ENCODE measurements around the gene GCNT1.
A peak's percentile ranks its signal among the peaks of the same experiment; 100 is the strongest.
"Not testable (repeated sequence)": the region's sequence is repeated elsewhere in the genome, so short reads cannot be mapped to it uniquely, and the experiment has no call there.

GCNT1 gene

DNA sequence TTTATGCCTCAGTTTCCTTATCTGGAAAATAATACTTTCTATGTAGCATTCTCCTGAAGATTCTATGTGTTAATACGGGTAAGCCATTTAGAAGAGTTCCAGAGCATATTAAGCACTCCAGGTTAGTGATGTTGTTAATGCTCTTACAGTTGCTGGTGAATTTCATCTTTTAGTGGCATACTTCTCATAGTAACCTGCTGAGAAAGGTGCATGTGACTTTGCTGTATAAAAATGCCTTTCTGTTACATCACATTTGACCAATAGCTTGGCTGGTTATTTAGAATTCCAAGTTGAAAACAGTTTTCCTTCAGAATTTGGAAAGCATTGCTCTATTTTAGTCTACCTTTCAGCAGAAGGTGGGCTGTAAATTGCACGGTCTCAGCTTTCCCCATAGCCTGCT lies 27.2 kb downstream of the GCNT1 start:
- in situ Hi-C loops (cut with HindIII; ENCODE audit: low sequenced_read_pairs): no loop called here
- no peak overlapping the region for H3K4me3 ChIP-seq (ENCODE audit: low read depth, low read length)
- DNase-seq (ENCODE audit: low read depth, low spot score): peak; percentile 16
- TF ChIP-seq, protein P1, sequence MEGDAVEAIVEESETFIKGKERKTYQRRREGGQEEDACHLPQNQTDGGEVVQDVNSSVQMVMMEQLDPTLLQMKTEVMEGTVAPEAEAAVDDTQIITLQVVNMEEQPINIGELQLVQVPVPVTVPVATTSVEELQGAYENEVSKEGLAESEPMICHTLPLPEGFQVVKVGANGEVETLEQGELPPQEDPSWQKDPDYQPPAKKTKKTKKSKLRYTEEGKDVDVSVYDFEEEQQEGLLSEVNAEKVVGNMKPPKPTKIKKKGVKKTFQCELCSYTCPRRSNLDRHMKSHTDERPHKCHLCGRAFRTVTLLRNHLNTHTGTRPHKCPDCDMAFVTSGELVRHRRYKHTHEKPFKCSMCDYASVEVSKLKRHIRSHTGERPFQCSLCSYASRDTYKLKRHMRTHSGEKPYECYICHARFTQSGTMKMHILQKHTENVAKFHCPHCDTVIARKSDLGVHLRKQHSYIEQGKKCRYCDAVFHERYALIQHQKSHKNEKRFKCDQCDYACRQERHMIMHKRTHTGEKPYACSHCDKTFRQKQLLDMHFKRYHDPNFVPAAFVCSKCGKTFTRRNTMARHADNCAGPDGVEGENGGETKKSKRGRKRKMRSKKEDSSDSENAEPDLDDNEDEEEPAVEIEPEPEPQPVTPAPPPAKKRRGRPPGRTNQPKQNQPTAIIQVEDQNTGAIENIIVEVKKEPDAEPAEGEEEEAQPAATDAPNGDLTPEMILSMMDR (IDR thresholded peaks at IDR 0.05; ENCODE audit: low read depth, low read length): no peak

DNA sequence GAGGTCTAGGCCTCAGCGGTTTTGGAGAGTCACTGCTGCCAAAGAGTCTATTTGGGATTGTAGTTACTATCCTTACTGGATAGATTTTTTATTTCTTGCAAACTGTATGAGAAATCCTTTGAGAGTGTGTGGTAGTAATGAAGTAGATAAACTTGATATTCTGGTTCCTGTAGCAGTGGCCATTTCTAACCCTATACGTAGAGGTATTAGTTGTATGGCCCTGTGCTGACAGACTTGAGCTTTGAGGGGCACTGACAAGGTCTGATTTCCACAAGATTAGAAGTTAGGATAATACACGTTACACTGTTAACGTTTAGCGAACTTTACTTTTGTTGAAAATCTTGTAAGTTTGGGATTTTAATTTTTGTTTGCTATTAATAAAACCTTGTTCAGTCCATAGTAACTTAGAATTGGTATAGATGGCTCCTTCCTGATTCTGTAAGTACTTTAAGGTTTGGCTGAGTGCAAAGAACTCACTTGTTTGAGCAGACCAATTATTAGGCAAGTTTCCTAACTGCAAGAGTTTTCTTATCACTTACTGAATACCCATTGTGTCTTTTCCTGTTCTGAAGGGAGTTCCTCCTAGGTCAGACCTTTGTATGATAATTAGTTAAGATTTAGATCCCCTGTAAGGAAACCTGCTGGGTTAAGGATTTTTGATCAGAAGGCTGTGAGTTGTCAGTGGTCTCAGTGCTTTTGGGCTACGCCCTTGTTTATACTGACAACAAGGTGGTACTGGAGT lies 31.4 kb downstream of the GCNT1 start:
- no peak overlapping the region for H3K4me3 ChIP-seq (ENCODE audit: low read depth, low read length)
- TF ChIP-seq, protein P1 (IDR thresholded peaks at IDR 0.05; ENCODE audit: low read depth, low read length): no peak
- in situ Hi-C loops (cut with HindIII; ENCODE audit: low sequenced_read_pairs): no loop called here
- DNase-seq (ENCODE audit: low read depth, low spot score): no peak

DNA sequence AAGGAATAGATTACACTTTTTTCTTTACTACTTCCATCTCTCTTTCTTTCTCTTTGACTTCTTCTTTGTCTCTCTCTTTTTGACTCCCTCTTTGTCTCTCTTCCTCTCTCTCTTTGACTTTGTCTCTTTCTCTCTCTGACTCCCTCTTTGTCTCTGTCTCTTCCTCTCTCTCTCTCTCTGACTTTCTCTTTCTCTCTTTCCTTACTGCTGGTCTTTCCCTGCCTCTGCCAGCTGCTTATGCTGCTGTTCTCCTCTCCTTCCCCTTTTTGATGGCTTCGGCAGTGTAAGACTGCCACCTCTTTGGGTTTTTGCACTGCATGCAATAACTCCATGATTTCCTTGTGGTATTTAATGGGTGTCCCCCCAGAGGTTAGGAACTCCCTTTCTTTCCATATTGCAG lies 32.1 kb downstream of the GCNT1 start:
- in situ Hi-C loops (cut with HindIII; ENCODE audit: low sequenced_read_pairs): not testable (repeated sequence)

DNA sequence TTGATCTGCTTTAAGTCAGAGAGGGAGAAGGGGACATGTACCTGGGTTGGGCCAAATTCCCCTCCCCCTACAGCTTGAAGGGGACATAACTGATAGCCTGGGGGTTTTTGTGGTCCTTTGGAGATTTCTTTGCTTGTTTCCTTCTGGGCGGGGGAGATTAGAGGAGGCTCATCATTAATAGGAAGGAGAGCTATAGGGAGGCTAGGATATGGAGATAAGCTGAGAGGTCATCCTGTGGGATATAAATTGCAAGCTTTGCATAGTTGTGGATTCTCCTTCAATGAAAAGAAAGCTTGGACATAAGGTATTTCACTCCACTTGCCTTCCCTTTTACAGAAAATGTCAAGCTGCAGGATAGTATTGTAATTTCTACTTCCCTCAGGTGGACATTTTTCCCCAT lies 34.5 kb downstream of the GCNT1 start:
- H3K4me3 ChIP-seq (ENCODE audit: low read depth, low read length); DNase-seq (ENCODE audit: low read depth, low spot score); in situ Hi-C loops (cut with HindIII; ENCODE audit: low sequenced_read_pairs): not testable (repeated sequence)

More for the DNA sequence above, 32.1 kb downstream of the GCNT1 start:
- not testable (repeated sequence) for DNase-seq (ENCODE audit: low read depth, low spot score); H3K4me3 ChIP-seq (ENCODE audit: low read depth, low read length)

DNA sequence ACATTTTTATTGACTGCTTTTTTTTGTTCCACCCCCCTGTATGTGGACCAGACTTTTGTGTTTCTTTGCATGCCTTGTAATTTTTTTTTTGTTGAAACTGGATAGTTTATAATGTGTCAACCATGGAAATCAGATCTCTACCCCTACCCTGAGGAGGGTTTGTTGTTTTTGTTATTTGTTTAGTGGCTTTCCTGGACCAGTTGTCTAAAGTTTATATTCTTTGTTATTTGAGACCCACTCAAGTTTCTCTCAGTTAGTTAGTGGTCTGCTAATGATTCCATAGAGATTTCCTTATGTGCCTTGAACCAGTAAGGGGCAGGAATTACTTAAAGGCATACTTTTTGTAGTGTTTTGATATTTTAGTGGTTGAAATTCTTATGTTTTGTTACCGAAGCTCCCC lies 41.1 kb downstream of the GCNT1 start:
- TF ChIP-seq, protein P1 (IDR thresholded peaks at IDR 0.05; ENCODE audit: low read depth, low read length): no peak
- in situ Hi-C loops (cut with HindIII; ENCODE audit: low sequenced_read_pairs): no loop called here
- DNase-seq (ENCODE audit: low read depth, low spot score): no peak

DNA sequence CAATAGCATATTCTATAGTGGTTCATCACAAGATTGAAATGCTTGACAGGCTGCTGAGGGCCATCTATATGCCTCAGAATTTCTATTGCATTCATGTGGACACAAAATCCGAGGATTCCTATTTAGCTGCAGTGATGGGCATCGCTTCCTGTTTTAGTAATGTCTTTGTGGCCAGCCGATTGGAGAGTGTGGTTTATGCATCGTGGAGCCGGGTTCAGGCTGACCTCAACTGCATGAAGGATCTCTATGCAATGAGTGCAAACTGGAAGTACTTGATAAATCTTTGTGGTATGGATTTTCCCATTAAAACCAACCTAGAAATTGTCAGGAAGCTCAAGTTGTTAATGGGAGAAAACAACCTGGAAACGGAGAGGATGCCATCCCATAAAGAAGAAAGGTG lies 43.8 kb downstream of the GCNT1 start:
- TF ChIP-seq, protein P1 (IDR thresholded peaks at IDR 0.05; ENCODE audit: low read depth, low read length): no peak
- H3K4me3 ChIP-seq (ENCODE audit: low read depth, low read length): no peak overlapping the region

More for the DNA sequence above, 41.1 kb downstream of the GCNT1 start:
- no peak overlapping the region for H3K4me3 ChIP-seq (ENCODE audit: low read depth, low read length)

DNA sequence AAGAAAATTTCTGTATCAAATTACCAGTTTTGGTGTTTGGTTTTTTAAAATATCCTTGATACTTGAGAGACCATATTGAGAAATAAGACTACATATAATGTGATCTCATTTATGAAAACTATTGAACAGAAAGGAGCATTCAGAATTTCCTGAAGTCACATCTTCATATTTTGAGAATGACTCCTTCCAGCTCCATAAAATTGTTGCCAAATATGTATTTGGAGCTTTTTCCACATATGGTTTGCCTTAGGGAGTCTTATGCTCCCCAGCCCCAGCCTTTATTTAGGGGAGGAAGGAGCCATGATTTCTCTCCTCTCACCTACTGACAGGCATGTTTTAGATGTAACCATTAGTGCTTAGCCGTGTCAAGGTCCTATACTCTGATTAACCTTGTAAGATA lies 51.1 kb downstream of the GCNT1 start:
- TF ChIP-seq, protein P1 (IDR thresholded peaks at IDR 0.05; ENCODE audit: low read depth, low read length): no peak
- H3K4me3 ChIP-seq (ENCODE audit: low read depth, low read length): no peak overlapping the region
- DNase-seq (ENCODE audit: low read depth, low spot score): no peak
- in situ Hi-C loops (cut with HindIII; ENCODE audit: low sequenced_read_pairs): no loop called here

More for the DNA sequence above, 43.8 kb downstream of the GCNT1 start:
- in situ Hi-C loops (cut with HindIII; ENCODE audit: low sequenced_read_pairs): no loop called here
- DNase-seq (ENCODE audit: low read depth, low spot score): no peak

All from astrocyte of the spinal cord (primary cell).